ENCODE results near the gene HPGD. TPM values are rescaled to one million over a fixed set of nuclear protein-coding genes. Genes with fewer than 3 reads are reported as not detected.

HPGD gene
- total RNA-seq, 1 experiment from 2014 or later, result 1.7 TPM

DNA sequence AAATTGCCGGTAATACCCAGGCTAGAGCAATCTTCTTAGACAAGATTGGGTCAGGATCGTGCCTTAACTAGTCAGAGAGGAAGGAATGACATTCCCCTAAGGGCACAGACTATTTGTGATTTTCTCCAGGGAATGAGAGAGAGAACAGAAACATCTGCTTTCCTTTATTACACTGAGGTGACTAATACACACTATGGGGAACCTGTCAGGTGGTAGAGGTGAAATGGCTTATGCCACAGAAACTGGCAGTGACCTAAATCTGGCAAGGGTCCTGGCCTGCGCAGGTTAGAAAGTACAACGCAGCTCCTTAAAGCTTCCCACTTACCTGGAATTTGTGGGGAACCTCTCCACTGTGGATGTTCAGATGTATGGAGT, 16.6 kb upstream of the HPGD start:
- CTCF ChIA-PET, result no interaction called here
- no peaks in the 10 kb centered on the region for H3K27me3 ChIP-seq (replicated peaks; ENCODE audit: insufficient read depth, low read depth, low read length, poor library complexity)
- H3K27ac ChIP-seq (ENCODE audit: low read depth, low read length, poor library complexity, severe bottlenecking), result no peak overlapping the region
- no peaks in the 10 kb centered on the region for H3K4me1 ChIP-seq (ENCODE audit: insufficient read depth, low read length, poor library complexity, severe bottlenecking)
- intact Hi-C loops (cut with micrococcal nuclease; ENCODE audit: unreplicated experiment), result no loop called here
- no TSS peak for BruUV-seq (replicated peaks)
- no peak overlapping the region for H3K4me3 ChIP-seq (ENCODE audit: low read depth, low read length, poor library complexity, severe bottlenecking)
- H3K36me3 ChIP-seq (ENCODE audit: insufficient read depth, low read length, poor library complexity, severe bottlenecking), result no peaks in the 10 kb centered on the region
- POLR2A ChIA-PET (ENCODE audit: low non-redundant PET), result no interaction called here
- no peak for DNase-seq (ENCODE audit: low spot score)
- no peaks in the 10 kb centered on the region for H3K9me3 ChIP-seq (ENCODE audit: low read depth, low read length, poor library complexity, severe bottlenecking)
- TF ChIP-seq EZH2 (IDR thresholded peaks at IDR 0.05; ENCODE audit: borderline replicate concordance, low read depth, low read length, poor library complexity, severe bottlenecking), result no peak
- TF ChIP-seq, protein P1, sequence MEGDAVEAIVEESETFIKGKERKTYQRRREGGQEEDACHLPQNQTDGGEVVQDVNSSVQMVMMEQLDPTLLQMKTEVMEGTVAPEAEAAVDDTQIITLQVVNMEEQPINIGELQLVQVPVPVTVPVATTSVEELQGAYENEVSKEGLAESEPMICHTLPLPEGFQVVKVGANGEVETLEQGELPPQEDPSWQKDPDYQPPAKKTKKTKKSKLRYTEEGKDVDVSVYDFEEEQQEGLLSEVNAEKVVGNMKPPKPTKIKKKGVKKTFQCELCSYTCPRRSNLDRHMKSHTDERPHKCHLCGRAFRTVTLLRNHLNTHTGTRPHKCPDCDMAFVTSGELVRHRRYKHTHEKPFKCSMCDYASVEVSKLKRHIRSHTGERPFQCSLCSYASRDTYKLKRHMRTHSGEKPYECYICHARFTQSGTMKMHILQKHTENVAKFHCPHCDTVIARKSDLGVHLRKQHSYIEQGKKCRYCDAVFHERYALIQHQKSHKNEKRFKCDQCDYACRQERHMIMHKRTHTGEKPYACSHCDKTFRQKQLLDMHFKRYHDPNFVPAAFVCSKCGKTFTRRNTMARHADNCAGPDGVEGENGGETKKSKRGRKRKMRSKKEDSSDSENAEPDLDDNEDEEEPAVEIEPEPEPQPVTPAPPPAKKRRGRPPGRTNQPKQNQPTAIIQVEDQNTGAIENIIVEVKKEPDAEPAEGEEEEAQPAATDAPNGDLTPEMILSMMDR (conservative IDR thresholded peaks at IDR 0.05; ENCODE audit: low read depth, low read length), result no peak

DNA sequence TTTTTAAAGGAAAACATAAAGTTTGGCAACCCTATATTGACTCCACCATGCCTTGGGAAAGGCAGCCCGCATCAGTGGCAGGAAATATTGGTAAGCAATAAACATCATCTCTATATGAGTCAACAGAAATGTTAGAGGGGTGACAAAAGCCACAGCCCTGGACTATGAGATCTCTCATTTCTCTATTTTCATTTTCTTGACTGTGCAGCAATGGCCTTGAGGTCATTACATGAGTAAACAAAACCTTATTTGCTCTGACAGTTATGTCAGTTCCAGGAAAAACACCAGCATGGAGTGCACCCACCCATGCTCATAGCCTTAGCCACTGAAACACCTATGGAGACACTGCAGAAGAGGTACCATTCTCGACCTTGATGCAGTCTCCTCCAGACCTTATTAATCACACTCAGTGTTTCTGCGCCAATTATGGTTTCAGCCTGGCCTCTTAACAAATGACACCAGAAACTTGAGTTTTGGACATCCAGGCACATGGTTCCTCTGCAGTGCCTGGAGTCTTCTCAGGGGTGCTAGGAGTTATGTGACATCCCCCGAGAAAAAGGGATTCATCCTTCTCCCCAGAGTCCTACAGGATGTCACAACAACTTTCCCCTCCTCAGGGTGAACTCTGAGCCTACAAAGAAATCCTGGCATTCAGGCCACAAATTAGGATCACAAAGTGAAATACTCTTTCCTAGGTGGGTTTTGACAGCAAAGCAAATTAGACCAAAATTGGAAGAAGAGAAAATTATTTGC, 16.0 kb upstream of the HPGD start:
- POLR2A ChIA-PET (ENCODE audit: low non-redundant PET), result no interaction called here
- Histone ChIP-seq H3K27ac (ENCODE audit: low read depth, low read length, poor library complexity, severe bottlenecking) (no peak overlapping the region), H3K27me3 (replicated peaks; ENCODE audit: insufficient read depth, low read depth, low read length, poor library complexity) (no peaks in the 10 kb centered on the region), H3K4me1 (ENCODE audit: insufficient read depth, low read length, poor library complexity, severe bottlenecking) (no peaks in the 10 kb centered on the region), H3K9me3 (ENCODE audit: low read depth, low read length, poor library complexity, severe bottlenecking) (no peaks in the 10 kb centered on the region), H3K4me3 (ENCODE audit: low read depth, low read length, poor library complexity, severe bottlenecking) (no peak overlapping the region), H3K36me3 (ENCODE audit: insufficient read depth, low read length, poor library complexity, severe bottlenecking) (no peaks in the 10 kb centered on the region)
- TF ChIP-seq, protein P1 (conservative IDR thresholded peaks at IDR 0.05; ENCODE audit: low read depth, low read length), result no peak
- no peak for TF ChIP-seq EZH2 (IDR thresholded peaks at IDR 0.05; ENCODE audit: borderline replicate concordance, low read depth, low read length, poor library complexity, severe bottlenecking)
- BruUV-seq (replicated peaks), result no TSS peak
- intact Hi-C loops (cut with micrococcal nuclease; ENCODE audit: unreplicated experiment), result no loop called here
- CTCF ChIA-PET, result no interaction called here
- DNase-seq (ENCODE audit: low spot score), result no peak

DNA sequence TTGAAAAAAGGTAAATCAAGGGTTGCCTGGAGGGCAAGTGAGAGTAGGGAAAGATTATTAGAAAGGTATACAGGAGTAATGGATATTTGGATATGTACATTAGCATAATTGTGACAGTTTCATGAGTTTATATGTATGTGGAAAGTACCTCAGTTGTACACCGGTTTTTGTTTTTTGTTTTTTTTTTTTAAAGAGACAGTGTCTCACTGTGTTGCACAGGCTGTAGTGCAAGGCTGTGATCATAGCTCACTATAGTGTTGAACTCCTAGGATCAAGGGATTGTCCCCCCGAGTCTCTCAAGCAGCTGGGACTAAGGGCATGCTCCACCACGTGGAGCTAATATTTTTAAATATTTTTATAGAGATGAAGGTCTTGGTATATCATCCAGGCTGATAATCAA, 15.3 kb upstream of the HPGD start:
- Histone ChIP-seq H3K4me1 (ENCODE audit: insufficient read depth, low read length, poor library complexity, severe bottlenecking) (no peaks in the 10 kb centered on the region), H3K4me3 (ENCODE audit: low read depth, low read length, poor library complexity, severe bottlenecking) (no peak overlapping the region), H3K27ac (ENCODE audit: low read depth, low read length, poor library complexity, severe bottlenecking) (no peak overlapping the region), H3K36me3 (ENCODE audit: insufficient read depth, low read length, poor library complexity, severe bottlenecking) (no peaks in the 10 kb centered on the region), H3K27me3 (replicated peaks; ENCODE audit: insufficient read depth, low read depth, low read length, poor library complexity) (no peaks in the 10 kb centered on the region), H3K9me3 (ENCODE audit: low read depth, low read length, poor library complexity, severe bottlenecking) (no peaks in the 10 kb centered on the region)
- BruUV-seq (replicated peaks), result no TSS peak
- intact Hi-C loops (cut with micrococcal nuclease; ENCODE audit: unreplicated experiment), result no loop called here
- TF ChIP-seq, protein P1 (conservative IDR thresholded peaks at IDR 0.05; ENCODE audit: low read depth, low read length), result no peak
- no peak for TF ChIP-seq EZH2 (IDR thresholded peaks at IDR 0.05; ENCODE audit: borderline replicate concordance, low read depth, low read length, poor library complexity, severe bottlenecking)
- CTCF ChIA-PET, result no interaction called here
- DNase-seq (ENCODE audit: low spot score), result no peak
- POLR2A ChIA-PET (ENCODE audit: low non-redundant PET), result no interaction called here
